Spleen (tissue), 7 donors: Measurements from ENCODE around the gene SULT1C3.

Source experiments
- POLR2A ChIP-seq, 3 donors: fragments of 450-650 bp; IDR thresholded peaks; one replicate each; pipeline ENCODE4 v1.5.1; 2017; ENCODE audit warnings: antibody characterized with exemption in 3 of 3, mild to moderate bottlenecking in 1 of 3
- POLR2AphosphoS5 ChIP-seq, 3 donors: sonication (generic); formaldehyde crosslinking; IDR thresholded peaks; one replicate each; pipeline ENCODE4 v1.5.1; 2017; ENCODE audit warnings: antibody characterized with exemption in 3 of 3
- TF ChIP-seq, protein P1 (sequence below), 11 experiments: fragments of 200-600 bp in 7 of 11; fragments of 450-650 bp in 4 of 11; sonication (generic) in 4 of 11; IDR thresholded peaks in 8 of 11; conservative IDR thresholded peaks in 3 of 11; 1 replicate in 7 of 11; 2 replicates in 4 of 11; pipeline versions ENCODE4 v1.4.0 to v1.8.0; 2016 to 2021; ENCODE audit warnings: antibody characterized with exemption in 11 of 11, inconsistent platforms in 4 of 11, mild to moderate bottlenecking in 1 of 11
- donor health status: DM: no; HTN: no; CAD: no; lungs with moderate emphysema.
- donor health status: DM: no; HTN: no; CAD: no.
- donor health status: DM: no; HTN: no; CAD: no.

DNA sequence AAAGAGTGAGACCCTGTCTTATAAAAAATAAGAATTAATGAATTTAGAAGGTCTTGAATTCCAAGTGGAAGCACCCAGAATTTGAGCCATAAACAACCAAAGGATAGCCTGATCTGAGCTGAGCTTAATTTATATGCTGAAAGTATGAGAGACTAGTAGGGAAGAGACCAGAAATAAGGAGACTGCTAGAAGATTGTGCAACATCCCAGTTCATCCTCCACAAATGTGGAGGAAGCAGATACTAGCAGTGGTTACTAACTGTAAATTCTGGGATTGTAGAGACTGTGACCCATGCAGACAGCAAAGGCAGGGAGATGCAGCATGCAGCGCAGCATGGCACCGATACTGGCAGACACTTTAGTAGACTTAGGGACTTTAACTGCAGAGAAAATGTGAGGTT is 47.4 kb downstream of the SULT1C3 start:
- TF ChIP-seq POLR2A (IDR thresholded peaks at IDR 0.05): no peak
- TF ChIP-seq, protein P1, sequence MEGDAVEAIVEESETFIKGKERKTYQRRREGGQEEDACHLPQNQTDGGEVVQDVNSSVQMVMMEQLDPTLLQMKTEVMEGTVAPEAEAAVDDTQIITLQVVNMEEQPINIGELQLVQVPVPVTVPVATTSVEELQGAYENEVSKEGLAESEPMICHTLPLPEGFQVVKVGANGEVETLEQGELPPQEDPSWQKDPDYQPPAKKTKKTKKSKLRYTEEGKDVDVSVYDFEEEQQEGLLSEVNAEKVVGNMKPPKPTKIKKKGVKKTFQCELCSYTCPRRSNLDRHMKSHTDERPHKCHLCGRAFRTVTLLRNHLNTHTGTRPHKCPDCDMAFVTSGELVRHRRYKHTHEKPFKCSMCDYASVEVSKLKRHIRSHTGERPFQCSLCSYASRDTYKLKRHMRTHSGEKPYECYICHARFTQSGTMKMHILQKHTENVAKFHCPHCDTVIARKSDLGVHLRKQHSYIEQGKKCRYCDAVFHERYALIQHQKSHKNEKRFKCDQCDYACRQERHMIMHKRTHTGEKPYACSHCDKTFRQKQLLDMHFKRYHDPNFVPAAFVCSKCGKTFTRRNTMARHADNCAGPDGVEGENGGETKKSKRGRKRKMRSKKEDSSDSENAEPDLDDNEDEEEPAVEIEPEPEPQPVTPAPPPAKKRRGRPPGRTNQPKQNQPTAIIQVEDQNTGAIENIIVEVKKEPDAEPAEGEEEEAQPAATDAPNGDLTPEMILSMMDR (IDR thresholded peaks at IDR 0.05 in 8 of 11, conservative IDR thresholded peaks at IDR 0.05 in 3 of 11): no peak
- TF ChIP-seq POLR2AphosphoS5 (IDR thresholded peaks at IDR 0.05): no peak
